ENCODE measurements around the gene ANAPC1. TPM values are rescaled to one million over a fixed set of nuclear protein-coding genes. Genes with fewer than 3 reads are reported as not detected.
"Not testable (repeated sequence)": the region's sequence is repeated elsewhere in the genome, so short reads cannot be mapped to it uniquely, and the experiment has no call there.

ANAPC1 gene
- total RNA-seq, 1 experiment from 2014 or later: 94.4 TPM

DNA sequence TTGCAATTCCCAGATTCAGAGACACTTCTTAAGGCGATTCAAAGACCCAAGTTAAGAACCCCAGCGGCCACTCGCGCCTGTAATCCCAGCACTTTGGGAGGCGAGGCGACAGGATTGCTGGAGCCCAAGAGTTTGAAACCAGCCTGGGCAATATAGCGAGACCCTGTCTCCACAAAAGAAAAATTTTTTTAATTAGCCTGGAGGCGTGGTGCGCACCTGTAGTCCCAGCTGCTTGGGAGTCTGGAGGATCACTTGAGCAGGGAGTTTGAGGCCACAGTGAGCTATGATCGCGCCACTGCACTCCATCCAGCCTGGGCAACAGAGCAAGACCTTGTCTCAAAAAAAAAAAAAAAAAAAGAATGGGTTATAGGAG is 585 bp upstream of the ANAPC1 start:
- Histone ChIP-seq H3K4me3 (ENCODE audit: low read length) (peak overlapping the region; percentile 99), H3K79me2 (ENCODE audit: low read length) (peaks cover 37% of the 10 kb centered on the region), H2AFZ (ENCODE audit: low read length) (peak overlapping the region; percentile 82), H3K27ac (ENCODE audit: low read length) (peak overlapping the region; percentile 70), H4K20me1 (ENCODE audit: low read length) (no peaks in the 10 kb centered on the region), H3K36me3 (ENCODE audit: low read depth, low read length) (no peaks in the 10 kb centered on the region), H3K27me3 (ENCODE audit: low read length) (no peaks in the 10 kb centered on the region), H3K9me2 (replicated peaks; ENCODE audit: low read length) (no peaks in the 10 kb centered on the region), H3F3A (ENCODE audit: low read length, unreplicated experiment) (no peaks in the 10 kb centered on the region), H3K4me1 (ENCODE audit: insufficient read depth, low read length) (peaks cover 9% of the 10 kb centered on the region; the same call in 1 of the 2 replicates), H3K9me3 (ENCODE audit: low read length) (no peaks in the 10 kb centered on the region), H3K9ac (ENCODE audit: low read length) (peak overlapping the region; percentile 93), H3K4me2 (ENCODE audit: low read length) (peak overlapping the region; percentile 93)
- BruUV-seq (replicated peaks): no TSS peak
- TF ChIP-seq EZH2 (IDR thresholded peaks at IDR 0.05; ENCODE audit: low read length, unreplicated experiment) (no peak), EZH2phosphoT487 (IDR thresholded peaks at IDR 0.05; ENCODE audit: borderline replicate concordance, low read length) (no peak)
- TF ChIP-seq, protein P1, sequence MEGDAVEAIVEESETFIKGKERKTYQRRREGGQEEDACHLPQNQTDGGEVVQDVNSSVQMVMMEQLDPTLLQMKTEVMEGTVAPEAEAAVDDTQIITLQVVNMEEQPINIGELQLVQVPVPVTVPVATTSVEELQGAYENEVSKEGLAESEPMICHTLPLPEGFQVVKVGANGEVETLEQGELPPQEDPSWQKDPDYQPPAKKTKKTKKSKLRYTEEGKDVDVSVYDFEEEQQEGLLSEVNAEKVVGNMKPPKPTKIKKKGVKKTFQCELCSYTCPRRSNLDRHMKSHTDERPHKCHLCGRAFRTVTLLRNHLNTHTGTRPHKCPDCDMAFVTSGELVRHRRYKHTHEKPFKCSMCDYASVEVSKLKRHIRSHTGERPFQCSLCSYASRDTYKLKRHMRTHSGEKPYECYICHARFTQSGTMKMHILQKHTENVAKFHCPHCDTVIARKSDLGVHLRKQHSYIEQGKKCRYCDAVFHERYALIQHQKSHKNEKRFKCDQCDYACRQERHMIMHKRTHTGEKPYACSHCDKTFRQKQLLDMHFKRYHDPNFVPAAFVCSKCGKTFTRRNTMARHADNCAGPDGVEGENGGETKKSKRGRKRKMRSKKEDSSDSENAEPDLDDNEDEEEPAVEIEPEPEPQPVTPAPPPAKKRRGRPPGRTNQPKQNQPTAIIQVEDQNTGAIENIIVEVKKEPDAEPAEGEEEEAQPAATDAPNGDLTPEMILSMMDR (conservative IDR thresholded peaks at IDR 0.05; ENCODE audit: low read depth, low read length): no peak
- no peak for DNase-seq
- peak; percentile 12 for ATAC-seq
- intact Hi-C loops (cut with micrococcal nuclease): loop anchor here (10.0 kb wide), 1 partner anchor 370 kb away; the partner anchor contains the start of gene ZC3H8
- ChIA-PET CTCF (interaction anchor here (0.6 to 0.7 kb wide), 2 partner anchors 8 to 358 kb away, joined by 3 read pairs; no protein-coding TSS in a partner anchor), POLR2A (ENCODE audit: unreplicated experiment) (no interaction called here)

DNA sequence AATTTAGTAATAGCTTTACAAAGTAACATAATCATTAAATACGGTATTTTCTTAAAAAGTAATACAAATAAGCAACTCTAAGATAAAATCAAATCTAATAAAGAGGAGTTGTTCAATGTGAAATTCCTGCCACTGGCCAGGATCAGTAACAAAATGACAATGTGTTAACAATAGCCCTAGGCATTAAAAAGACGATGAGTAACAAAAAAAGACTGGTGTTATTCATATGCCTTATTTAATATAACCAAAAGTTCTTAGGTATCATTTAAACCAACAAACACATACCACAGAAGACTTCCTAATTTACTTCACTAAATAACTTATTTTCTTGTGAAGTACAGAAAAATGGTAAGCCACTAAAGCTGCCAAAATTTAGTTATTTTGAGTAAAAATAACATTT is 11.2 kb downstream of the ANAPC1 start:
- H3K36me3 ChIP-seq (ENCODE audit: low read depth, low read length); H3K4me1 ChIP-seq (ENCODE audit: insufficient read depth, low read length); H3F3A ChIP-seq (ENCODE audit: low read length, unreplicated experiment); CTCF ChIA-PET; H3K9ac ChIP-seq (ENCODE audit: low read length); H3K4me2 ChIP-seq (ENCODE audit: low read length); intact Hi-C loops (cut with micrococcal nuclease); H2AFZ ChIP-seq (ENCODE audit: low read length); H3K9me2 ChIP-seq (replicated peaks; ENCODE audit: low read length); ATAC-seq; H3K4me3 ChIP-seq (ENCODE audit: low read length); H4K20me1 ChIP-seq (ENCODE audit: low read length); POLR2A ChIA-PET (ENCODE audit: unreplicated experiment); H3K27me3 ChIP-seq (ENCODE audit: low read length); H3K79me2 ChIP-seq (ENCODE audit: low read length); DNase-seq; H3K27ac ChIP-seq (ENCODE audit: low read length); BruUV-seq (replicated peaks); H3K9me3 ChIP-seq (ENCODE audit: low read length): not testable (repeated sequence)

DNA sequence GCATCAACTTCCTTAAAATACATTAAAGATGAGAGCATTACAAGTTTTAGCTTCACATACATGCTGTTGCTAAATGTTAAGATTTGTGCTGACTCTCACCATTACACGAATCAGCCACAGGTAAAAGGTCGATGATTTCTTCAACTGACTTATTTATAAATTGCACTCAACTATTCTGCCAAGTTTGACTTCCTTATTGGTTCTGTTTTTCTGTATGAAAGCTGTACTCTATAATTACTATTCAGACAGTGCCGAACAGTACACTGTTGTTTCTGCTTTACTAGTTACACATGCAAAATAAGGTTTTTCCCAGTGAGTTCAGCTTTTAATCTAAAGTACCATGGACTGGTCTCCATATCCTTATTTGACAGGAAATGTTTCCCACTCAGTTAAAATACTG is 18.9 kb downstream of the ANAPC1 start:
- H3K4me2 ChIP-seq (ENCODE audit: low read length); H3K9me3 ChIP-seq (ENCODE audit: low read length); H3K27me3 ChIP-seq (ENCODE audit: low read length); H3K79me2 ChIP-seq (ENCODE audit: low read length); H3K27ac ChIP-seq (ENCODE audit: low read length); H3F3A ChIP-seq (ENCODE audit: low read length, unreplicated experiment); H3K9ac ChIP-seq (ENCODE audit: low read length); H2AFZ ChIP-seq (ENCODE audit: low read length); H3K4me1 ChIP-seq (ENCODE audit: insufficient read depth, low read length); BruUV-seq (replicated peaks); ATAC-seq; DNase-seq; CTCF ChIA-PET; intact Hi-C loops (cut with micrococcal nuclease); H3K9me2 ChIP-seq (replicated peaks; ENCODE audit: low read length); H4K20me1 ChIP-seq (ENCODE audit: low read length); H3K4me3 ChIP-seq (ENCODE audit: low read length); H3K36me3 ChIP-seq (ENCODE audit: low read depth, low read length); POLR2A ChIA-PET (ENCODE audit: unreplicated experiment): not testable (repeated sequence)

DNA sequence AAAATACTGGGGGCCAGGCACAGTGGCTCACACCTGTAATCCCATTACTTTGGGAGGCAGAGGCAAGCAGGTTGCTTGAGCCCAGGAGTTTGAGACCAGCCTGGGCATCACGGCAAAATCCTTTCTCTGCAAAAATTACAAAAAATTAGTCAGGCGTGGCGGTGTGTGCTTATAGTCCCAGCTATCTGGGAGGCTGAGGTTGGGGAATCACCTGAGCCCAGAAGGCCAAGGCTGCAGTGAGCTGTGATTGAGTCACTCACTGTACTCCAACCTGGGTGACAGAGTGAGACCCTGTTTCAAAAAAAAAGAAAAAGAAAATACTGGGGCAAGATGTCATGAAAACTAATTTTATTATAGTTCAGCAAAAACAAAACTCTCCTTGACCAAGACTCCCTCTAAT is 24.0 kb downstream of the ANAPC1 start:
- H3K36me3 ChIP-seq (ENCODE audit: low read depth, low read length); H4K20me1 ChIP-seq (ENCODE audit: low read length); H3F3A ChIP-seq (ENCODE audit: low read length, unreplicated experiment); ATAC-seq; H3K9me2 ChIP-seq (replicated peaks; ENCODE audit: low read length); H3K79me2 ChIP-seq (ENCODE audit: low read length); intact Hi-C loops (cut with micrococcal nuclease); POLR2A ChIA-PET (ENCODE audit: unreplicated experiment); H3K4me1 ChIP-seq (ENCODE audit: insufficient read depth, low read length); DNase-seq; H2AFZ ChIP-seq (ENCODE audit: low read length); H3K9ac ChIP-seq (ENCODE audit: low read length); H3K9me3 ChIP-seq (ENCODE audit: low read length); CTCF ChIA-PET; H3K27ac ChIP-seq (ENCODE audit: low read length); H3K4me2 ChIP-seq (ENCODE audit: low read length); H3K27me3 ChIP-seq (ENCODE audit: low read length); H3K4me3 ChIP-seq (ENCODE audit: low read length); BruUV-seq (replicated peaks): not testable (repeated sequence)

DNA sequence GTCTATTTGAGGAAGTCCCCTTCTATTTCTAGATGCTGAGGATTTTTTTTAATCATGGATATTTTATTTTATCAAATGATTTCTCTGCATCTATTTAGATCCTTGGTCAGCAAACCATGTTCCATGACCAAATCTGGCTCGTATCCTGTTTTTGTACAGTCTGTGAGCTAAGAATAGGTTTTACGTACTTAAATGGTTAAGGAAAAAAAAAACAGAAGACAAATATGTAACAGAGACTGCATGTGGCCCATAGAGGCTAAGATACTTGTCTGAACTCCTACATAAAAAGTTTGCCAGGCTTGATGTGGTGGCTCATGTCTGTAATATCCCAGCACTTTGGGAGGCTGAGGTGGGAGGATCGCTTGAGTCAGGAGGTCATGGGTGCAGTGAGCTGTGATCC is 31.4 kb downstream of the ANAPC1 start:
- ATAC-seq; H2AFZ ChIP-seq (ENCODE audit: low read length); POLR2A ChIA-PET (ENCODE audit: unreplicated experiment); H3K4me3 ChIP-seq (ENCODE audit: low read length); H3K79me2 ChIP-seq (ENCODE audit: low read length); CTCF ChIA-PET; H3K4me2 ChIP-seq (ENCODE audit: low read length); H3K9ac ChIP-seq (ENCODE audit: low read length); H3F3A ChIP-seq (ENCODE audit: low read length, unreplicated experiment); H3K36me3 ChIP-seq (ENCODE audit: low read depth, low read length); H3K4me1 ChIP-seq (ENCODE audit: insufficient read depth, low read length); H4K20me1 ChIP-seq (ENCODE audit: low read length); H3K9me2 ChIP-seq (replicated peaks; ENCODE audit: low read length); H3K27ac ChIP-seq (ENCODE audit: low read length); H3K27me3 ChIP-seq (ENCODE audit: low read length); intact Hi-C loops (cut with micrococcal nuclease); H3K9me3 ChIP-seq (ENCODE audit: low read length); BruUV-seq (replicated peaks); DNase-seq: not testable (repeated sequence)
